Breast epithelium (tissue), 3 donors: ENCODE measurements around the gene MAPT.

ENCODE experiments used
- POLR2A ChIP-seq: fragments of 450-650 bp; IDR thresholded peaks from one replicate; pipeline ENCODE4 v1.6.1; 2016; ENCODE audit warnings: antibody characterized with exemption, mild to moderate bottlenecking, moderate library complexity
- TF ChIP-seq, protein P1 (sequence below), 3 donors: fragments of 450-650 bp; IDR thresholded peaks; one replicate each; pipeline ENCODE4 v1.5.1; 2016 to 2017; ENCODE audit warnings: antibody characterized with exemption in 3 of 3, mild to moderate bottlenecking in 3 of 3, moderate library complexity in 3 of 3

- TF ChIP-seq, protein P1, sequence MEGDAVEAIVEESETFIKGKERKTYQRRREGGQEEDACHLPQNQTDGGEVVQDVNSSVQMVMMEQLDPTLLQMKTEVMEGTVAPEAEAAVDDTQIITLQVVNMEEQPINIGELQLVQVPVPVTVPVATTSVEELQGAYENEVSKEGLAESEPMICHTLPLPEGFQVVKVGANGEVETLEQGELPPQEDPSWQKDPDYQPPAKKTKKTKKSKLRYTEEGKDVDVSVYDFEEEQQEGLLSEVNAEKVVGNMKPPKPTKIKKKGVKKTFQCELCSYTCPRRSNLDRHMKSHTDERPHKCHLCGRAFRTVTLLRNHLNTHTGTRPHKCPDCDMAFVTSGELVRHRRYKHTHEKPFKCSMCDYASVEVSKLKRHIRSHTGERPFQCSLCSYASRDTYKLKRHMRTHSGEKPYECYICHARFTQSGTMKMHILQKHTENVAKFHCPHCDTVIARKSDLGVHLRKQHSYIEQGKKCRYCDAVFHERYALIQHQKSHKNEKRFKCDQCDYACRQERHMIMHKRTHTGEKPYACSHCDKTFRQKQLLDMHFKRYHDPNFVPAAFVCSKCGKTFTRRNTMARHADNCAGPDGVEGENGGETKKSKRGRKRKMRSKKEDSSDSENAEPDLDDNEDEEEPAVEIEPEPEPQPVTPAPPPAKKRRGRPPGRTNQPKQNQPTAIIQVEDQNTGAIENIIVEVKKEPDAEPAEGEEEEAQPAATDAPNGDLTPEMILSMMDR (IDR thresholded peaks at IDR 0.05) = no peak
- TF ChIP-seq POLR2A = no peak
Measured at GRCh38 chr17:45888392-45888791, 6.0 kb upstream of the MAPT start.
